Colonic mucosa (tissue), 4 donors: Measurements from ENCODE around the gene SLC6A13. TPM values are rescaled to one million over a fixed set of nuclear protein-coding genes. Genes with fewer than 3 reads are reported as not detected.

Experiments
- DNase-seq: peaks from one replicate; pipeline ENCODE4 v3.0.0-alpha.2; 2020
- H3K27ac ChIP-seq: fragments of 200-600 bp; one replicate; pipeline ENCODE4 v1.8.0; 2021
- H3K27me3 ChIP-seq: fragments of 200-600 bp; one replicate; pipeline ENCODE4 v1.8.0; 2021
- H3K36me3 ChIP-seq: fragments of 200-600 bp; one replicate; pipeline ENCODE4 v1.8.0; 2021
- H3K4me1 ChIP-seq: fragments of 200-600 bp; one replicate; pipeline ENCODE4 v1.8.0; 2021; ENCODE audit warnings: mild to moderate bottlenecking
- H3K4me3 ChIP-seq: fragments of 200-600 bp; one replicate; pipeline ENCODE4 v1.8.0; 2021
- H3K9ac ChIP-seq, 2 donors: one replicate each; pipeline ENCODE4 v1.7.0; 2013; ENCODE audit warnings: control low read depth in 2 of 2, low read depth in 2 of 2, low read length in 2 of 2
- H3K9me3 ChIP-seq: fragments of 200-600 bp; one replicate; pipeline ENCODE4 v1.8.0; 2021
- intact Hi-C: fragments of 100-400 bp; cut with DNase I; formaldehyde crosslinking; loops from one replicate; pipeline ENCODE4 v1.14.1; 2022
- total RNA-seq, 2 donors: library from RNA; stranded (reverse); fragmentation: NEBNext Ultra II Directional in 1 of 2; extraction: Animal tissue kit (Norgen Biotek cat#: 25700) in 1 of 2; gene quantifications; one replicate each; pipeline ENCODE4 v1.2.1, GENCODE V29; 2021
- TF ChIP-seq, protein P1 (sequence below): fragments of 200-600 bp; IDR thresholded peaks from one replicate; pipeline ENCODE4 v1.8.0; 2022; ENCODE audit warnings: antibody characterized with exemption, mild to moderate bottlenecking
- donor health status: healthy.
- donor health status: DM: no; HTN: no; CAD: no.
- donor health status: DM: no; HTN: no; CAD: no.

Gene SLC6A13
- total RNA-seq, 2 donors from 2014 or later, result not detected

DNA sequence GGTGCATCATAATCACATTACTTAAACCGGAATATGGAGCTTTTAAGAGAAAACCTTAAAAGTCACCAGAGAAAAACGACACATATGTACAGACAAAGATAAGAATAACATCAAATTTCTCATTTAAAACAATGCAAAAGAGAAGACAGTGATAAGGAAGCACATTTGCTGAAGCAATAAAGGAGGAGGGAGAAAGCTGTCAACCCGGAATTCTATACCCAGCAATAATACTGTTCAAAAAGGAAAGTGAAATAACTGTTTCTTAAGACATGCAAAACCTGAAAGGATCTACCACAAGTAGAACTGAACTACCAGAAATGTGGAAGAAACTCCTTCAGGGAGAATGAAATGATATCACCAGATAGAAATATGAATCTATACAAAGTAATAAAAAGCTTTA is 15.4 kb downstream of the SLC6A13 start:
- intact Hi-C loops, result no loop called here
- TF ChIP-seq, protein P1, sequence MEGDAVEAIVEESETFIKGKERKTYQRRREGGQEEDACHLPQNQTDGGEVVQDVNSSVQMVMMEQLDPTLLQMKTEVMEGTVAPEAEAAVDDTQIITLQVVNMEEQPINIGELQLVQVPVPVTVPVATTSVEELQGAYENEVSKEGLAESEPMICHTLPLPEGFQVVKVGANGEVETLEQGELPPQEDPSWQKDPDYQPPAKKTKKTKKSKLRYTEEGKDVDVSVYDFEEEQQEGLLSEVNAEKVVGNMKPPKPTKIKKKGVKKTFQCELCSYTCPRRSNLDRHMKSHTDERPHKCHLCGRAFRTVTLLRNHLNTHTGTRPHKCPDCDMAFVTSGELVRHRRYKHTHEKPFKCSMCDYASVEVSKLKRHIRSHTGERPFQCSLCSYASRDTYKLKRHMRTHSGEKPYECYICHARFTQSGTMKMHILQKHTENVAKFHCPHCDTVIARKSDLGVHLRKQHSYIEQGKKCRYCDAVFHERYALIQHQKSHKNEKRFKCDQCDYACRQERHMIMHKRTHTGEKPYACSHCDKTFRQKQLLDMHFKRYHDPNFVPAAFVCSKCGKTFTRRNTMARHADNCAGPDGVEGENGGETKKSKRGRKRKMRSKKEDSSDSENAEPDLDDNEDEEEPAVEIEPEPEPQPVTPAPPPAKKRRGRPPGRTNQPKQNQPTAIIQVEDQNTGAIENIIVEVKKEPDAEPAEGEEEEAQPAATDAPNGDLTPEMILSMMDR, result no peak
- no peak for DNase-seq

DNA sequence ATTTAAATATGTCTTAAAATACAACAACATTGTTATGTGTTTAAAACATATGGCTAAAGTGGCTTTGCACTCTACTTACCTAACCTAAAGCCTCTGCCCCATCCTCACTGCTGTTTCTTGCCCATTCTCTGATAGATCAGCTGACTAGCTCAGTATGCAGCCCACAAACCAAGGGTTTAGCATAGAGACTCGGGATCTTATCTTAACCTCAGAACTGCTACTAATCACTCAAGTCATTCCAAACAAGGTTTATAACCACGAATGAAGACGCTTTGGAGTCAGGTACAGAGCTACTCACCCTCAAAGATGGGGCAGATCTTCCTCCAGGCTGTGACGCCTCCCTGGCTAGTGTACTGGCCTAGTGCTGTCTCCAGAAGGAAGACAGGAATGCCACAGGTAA is 19.3 kb downstream of the SLC6A13 start:
- H3K9me3 ChIP-seq, result no peaks in the 10 kb centered on the region
- H3K9ac ChIP-seq, result no peak overlapping the region
- H3K4me1 ChIP-seq, result no peaks in the 10 kb centered on the region
- H3K36me3 ChIP-seq, result no peaks in the 10 kb centered on the region
- H3K27me3 ChIP-seq, result no peaks in the 10 kb centered on the region
- H3K27ac ChIP-seq, result no peak overlapping the region
- intact Hi-C loops, result no loop called here
- no peak for DNase-seq
- TF ChIP-seq, protein P1, result no peak
- no peak overlapping the region for H3K4me3 ChIP-seq

More for the DNA sequence above, 15.4 kb downstream of the SLC6A13 start:
- Histone ChIP-seq H3K27me3 (no peaks in the 10 kb centered on the region), H3K36me3 (no peaks in the 10 kb centered on the region), H3K27ac (no peak overlapping the region), H3K9ac (no peak overlapping the region), H3K9me3 (no peaks in the 10 kb centered on the region), H3K4me1 (no peaks in the 10 kb centered on the region), H3K4me3 (no peak overlapping the region)

DNA sequence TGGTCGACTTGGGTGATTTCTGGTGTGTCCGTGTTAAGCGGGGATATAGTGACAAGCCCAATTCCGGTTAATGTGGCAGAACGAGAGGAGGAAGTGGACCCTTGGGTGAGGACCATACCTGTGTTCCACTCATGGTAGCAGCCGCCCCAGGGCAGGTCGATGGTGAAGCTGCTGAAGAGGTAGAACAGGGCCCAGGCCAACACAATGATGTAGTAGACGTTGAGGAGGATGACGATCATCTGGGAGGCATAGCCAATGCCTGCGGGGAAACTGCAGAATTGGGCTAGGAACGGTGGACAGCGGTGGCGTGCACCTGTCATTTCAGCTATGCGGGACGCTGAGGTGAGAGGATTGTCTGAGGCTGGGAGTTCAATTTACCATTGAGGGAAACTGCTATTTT is 20.1 kb downstream of the SLC6A13 start:
- H3K9me3 ChIP-seq, result no peaks in the 10 kb centered on the region
- H3K4me3 ChIP-seq, result no peak overlapping the region
- H3K27ac ChIP-seq, result no peak overlapping the region
- TF ChIP-seq, protein P1, result no peak
- intact Hi-C loops, result no loop called here
- H3K9ac ChIP-seq, result no peak overlapping the region
- no peak for DNase-seq
- no peaks in the 10 kb centered on the region for H3K27me3 ChIP-seq
- no peaks in the 10 kb centered on the region for H3K36me3 ChIP-seq
- no peaks in the 10 kb centered on the region for H3K4me1 ChIP-seq

DNA sequence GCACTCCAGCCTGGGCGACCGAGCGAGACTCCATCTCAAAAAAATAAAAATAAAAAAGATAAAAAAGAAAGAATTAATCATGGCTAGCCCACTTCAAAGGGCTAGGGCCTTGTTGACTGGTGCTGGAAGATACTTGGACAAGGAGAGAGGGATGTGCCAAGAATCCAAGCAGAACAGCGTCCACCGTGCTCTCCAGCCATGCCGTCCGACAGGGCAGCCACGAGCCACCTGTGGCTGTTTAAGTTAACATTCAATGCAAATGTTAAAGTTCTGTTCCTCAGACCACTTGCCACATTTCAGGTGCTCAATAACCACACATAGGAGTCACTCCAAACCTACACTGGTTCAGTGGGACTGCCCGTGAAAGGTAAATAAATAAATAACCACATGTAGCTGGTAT is 21.4 kb downstream of the SLC6A13 start:
- no peaks in the 10 kb centered on the region for H3K4me1 ChIP-seq
- H3K9me3 ChIP-seq, result no peaks in the 10 kb centered on the region
- H3K9ac ChIP-seq, result no peak overlapping the region
- intact Hi-C loops, result no loop called here
- no peak overlapping the region for H3K27ac ChIP-seq
- DNase-seq, result no peak
- H3K27me3 ChIP-seq, result no peaks in the 10 kb centered on the region
- TF ChIP-seq, protein P1, result no peak
- no peaks in the 10 kb centered on the region for H3K36me3 ChIP-seq
- no peak overlapping the region for H3K4me3 ChIP-seq

DNA sequence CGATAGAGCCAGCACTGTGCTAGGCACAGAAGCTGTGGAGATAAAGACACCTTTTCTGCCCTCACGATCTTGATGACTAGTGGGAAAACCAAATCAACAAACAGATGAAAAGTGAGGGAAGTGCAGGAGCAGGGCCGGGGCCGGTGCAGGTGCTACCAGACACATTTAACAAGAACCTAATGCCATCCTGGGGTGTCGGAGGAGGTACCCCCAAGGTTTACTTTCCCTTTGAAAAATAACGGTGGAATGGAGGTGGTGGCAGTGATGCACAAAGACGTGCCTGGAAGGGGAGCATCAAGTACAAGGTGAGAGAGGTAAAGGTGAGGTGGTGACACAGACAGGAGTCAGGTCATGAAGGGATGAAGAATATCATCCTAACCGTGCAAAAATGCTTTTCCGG is 22.1 kb downstream of the SLC6A13 start:
- TF ChIP-seq, protein P1, result no peak
- DNase-seq, result no peak
- Histone ChIP-seq H3K36me3 (no peaks in the 10 kb centered on the region), H3K9me3 (no peaks in the 10 kb centered on the region), H3K27ac (no peak overlapping the region), H3K9ac (no peak overlapping the region), H3K27me3 (no peaks in the 10 kb centered on the region), H3K4me3 (no peak overlapping the region), H3K4me1 (no peaks in the 10 kb centered on the region)
- intact Hi-C loops, result no loop called here
